ENCODE data around the gene YIPF4. TPM values are rescaled to one million over a fixed set of nuclear protein-coding genes. Genes with fewer than 3 reads are reported as not detected.
"Not testable (repeated sequence)": the region's sequence is repeated elsewhere in the genome, so short reads cannot be mapped to it uniquely, and the experiment has no call there.

The YIPF4 gene
- total and polyA plus RNA-seq, 4 donors: 14.9 to 57.9 (median 29.3) TPM

GRCh38 chr2:32272279-32272678 is 5.4 kb upstream of the YIPF4 start:
- Histone ChIP-seq H3K27ac (ENCODE audit: low read depth in 1 of 2, low read length in 2 of 2) (no peak overlapping the region), H3K27me3 (ENCODE audit: control insufficient read depth in 1 of 2, insufficient read depth in 2 of 2, low read length in 1 of 2) (no peaks in the 10 kb centered on the region), H3K9me3 (ENCODE audit: control insufficient read depth, low read length) (no peaks in the 10 kb centered on the region), H3K4me3 (ENCODE audit: low read length in 2 of 2) (no peak overlapping the region), H3K4me1 (ENCODE audit: control insufficient read depth in 1 of 2, insufficient read depth in 2 of 2, low read length in 2 of 2) (no peaks in the 10 kb centered on the region), H3K36me3 (ENCODE audit: control insufficient read depth in 1 of 2, insufficient read depth in 2 of 2, low read length in 1 of 2) (no peaks in the 10 kb centered on the region)
- intact Hi-C loops (cut with DNase I): no loop called here
- ATAC-seq (ENCODE audit: low FRiP score) (no peak), DNase-seq (no peak)
- 42 to 52% methylated on average over 3 of the region's 3 CpGs for WGBS, 2 donors

DNA sequence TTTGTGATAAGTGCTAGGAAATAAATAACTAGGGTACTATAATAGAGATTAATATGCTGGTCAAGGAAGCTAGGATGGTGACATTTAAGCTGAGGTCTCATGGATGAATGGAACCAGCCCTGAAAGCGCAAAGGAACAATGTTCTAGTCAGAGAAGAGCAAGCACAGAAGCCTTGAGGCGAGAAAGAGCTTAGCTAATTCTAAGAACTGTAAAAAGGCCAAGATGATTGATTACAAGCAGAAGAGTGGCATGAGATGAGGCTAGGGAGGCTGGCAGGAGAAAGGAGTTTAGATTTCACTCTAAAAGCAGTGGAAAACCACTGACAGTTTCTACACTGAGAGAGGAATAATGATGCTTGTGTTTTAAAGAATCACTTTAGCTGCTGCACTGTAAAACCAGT is 3.4 kb upstream of the YIPF4 start:
- no peaks in the 10 kb centered on the region for H3K4me1 ChIP-seq (ENCODE audit: control insufficient read depth in 1 of 2, insufficient read depth in 2 of 2, low read length in 2 of 2)
- no peak overlapping the region for H3K27ac ChIP-seq (ENCODE audit: low read depth in 1 of 2, low read length in 2 of 2)
- intact Hi-C loops (cut with DNase I): no loop called here
- H3K4me3 ChIP-seq (ENCODE audit: low read length in 2 of 2): no peak overlapping the region
- WGBS, 2 donors: 69 to 85% methylated on average over 2 of the region's 2 CpGs
- H3K9me3 ChIP-seq (ENCODE audit: control insufficient read depth, low read length): no peaks in the 10 kb centered on the region
- H3K27me3 ChIP-seq (ENCODE audit: control insufficient read depth in 1 of 2, insufficient read depth in 2 of 2, low read length in 1 of 2): no peaks in the 10 kb centered on the region
- DNase-seq (no peak), ATAC-seq (ENCODE audit: low FRiP score) (no peak)
- H3K36me3 ChIP-seq (ENCODE audit: control insufficient read depth in 1 of 2, insufficient read depth in 2 of 2, low read length in 1 of 2): no peaks in the 10 kb centered on the region

DNA sequence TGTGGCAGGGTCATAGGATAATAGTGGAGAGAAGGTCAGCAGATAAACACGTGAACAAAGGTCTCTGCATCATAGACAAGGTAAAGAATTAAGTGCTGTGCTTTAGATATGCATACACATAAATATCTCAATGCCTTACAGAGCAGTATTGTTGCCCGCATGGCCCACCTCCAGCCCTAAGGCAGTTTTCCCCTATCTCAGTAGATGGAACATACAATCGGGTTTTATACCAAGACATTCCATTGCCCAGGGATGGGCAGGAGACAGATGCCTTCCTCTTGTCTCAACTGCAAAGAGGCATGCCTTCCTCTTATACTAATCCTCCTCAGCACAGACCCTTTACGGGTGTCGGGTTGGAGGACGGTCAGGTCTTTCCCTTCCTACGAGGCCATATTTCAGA is 1.9 kb upstream of the YIPF4 start:
- DNase-seq; H3K27ac ChIP-seq (ENCODE audit: low read depth in 1 of 2, low read length in 2 of 2); H3K4me3 ChIP-seq (ENCODE audit: low read length in 2 of 2); H3K36me3 ChIP-seq (ENCODE audit: control insufficient read depth in 1 of 2, insufficient read depth in 2 of 2, low read length in 1 of 2); ATAC-seq (ENCODE audit: low FRiP score); H3K27me3 ChIP-seq (ENCODE audit: control insufficient read depth in 1 of 2, insufficient read depth in 2 of 2, low read length in 1 of 2); H3K9me3 ChIP-seq (ENCODE audit: control insufficient read depth, low read length); H3K4me1 ChIP-seq (ENCODE audit: control insufficient read depth in 1 of 2, insufficient read depth in 2 of 2, low read length in 2 of 2): not testable (repeated sequence)
- 85 to 87% methylated on average over 7 of the region's 7 CpGs for WGBS, 2 donors
- intact Hi-C loops (cut with DNase I): loop anchor here in 1 of 2 donors (2.0 kb wide), 1 partner anchor 111 kb away; the partner anchor contains the start of gene SLC30A6

DNA sequence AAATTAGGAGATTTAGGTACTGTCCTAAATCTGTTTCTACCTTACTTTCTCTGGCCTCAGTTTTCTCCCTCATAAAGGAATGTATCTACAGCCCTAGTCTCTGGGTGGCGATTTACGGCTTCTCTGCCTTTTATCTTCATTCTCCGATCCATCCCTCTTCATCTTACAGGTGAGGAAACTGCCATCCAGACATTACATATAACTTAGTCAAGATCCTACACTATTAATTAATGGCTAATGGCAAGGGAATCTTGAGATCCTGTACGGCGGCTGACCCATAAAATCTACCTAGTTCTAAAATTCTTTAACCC is 386 bp upstream of the YIPF4 start:
- no peaks in the 10 kb centered on the region for H3K36me3 ChIP-seq (ENCODE audit: control insufficient read depth in 1 of 2, insufficient read depth in 2 of 2, low read length in 1 of 2)
- peak overlapping the region in 1 of 2 donors; percentile 12 for H3K27ac ChIP-seq (ENCODE audit: low read depth in 1 of 2, low read length in 2 of 2)
- intact Hi-C loops (cut with DNase I): loop anchor here in 1 of 2 donors (2.0 kb wide), 1 partner anchor 113 kb away; the partner anchor contains the start of gene SLC30A6
- no peaks in the 10 kb centered on the region for H3K9me3 ChIP-seq (ENCODE audit: control insufficient read depth, low read length)
- peaks cover 0 to 1% of the 10 kb centered on the region in 2 donors for H3K4me1 ChIP-seq (ENCODE audit: control insufficient read depth in 1 of 2, insufficient read depth in 2 of 2, low read length in 2 of 2)
- DNase-seq: no peak
- 63 to 65% methylated on average over 5 of the region's 5 CpGs for WGBS, 2 donors
- no peak for ATAC-seq (ENCODE audit: low FRiP score)
- no peaks in the 10 kb centered on the region for H3K27me3 ChIP-seq (ENCODE audit: control insufficient read depth in 1 of 2, insufficient read depth in 2 of 2, low read length in 1 of 2)
- H3K4me3 ChIP-seq (ENCODE audit: low read length in 2 of 2): peak overlapping the region; percentile 53 to 100

- ATAC-seq (ENCODE audit: low FRiP score) (no peak), DNase-seq (no peak)
- peaks cover 0 to 1% of the 10 kb centered on the region in 2 donors for H3K4me1 ChIP-seq (ENCODE audit: control insufficient read depth in 1 of 2, insufficient read depth in 2 of 2, low read length in 2 of 2)
- intact Hi-C loops (cut with DNase I): loop anchor here in 1 of 2 donors (2.0 kb wide), 1 partner anchor 78 kb away; the partner anchor contains the start of gene BIRC6
- H3K4me3 ChIP-seq (ENCODE audit: low read length in 2 of 2): peak overlapping the region; percentile 65 to 100
- 15% methylated on average over 6 of the region's 6 CpGs for WGBS, 2 donors
- H3K27me3 ChIP-seq (ENCODE audit: control insufficient read depth in 1 of 2, insufficient read depth in 2 of 2, low read length in 1 of 2): no peaks in the 10 kb centered on the region
- H3K36me3 ChIP-seq (ENCODE audit: control insufficient read depth in 1 of 2, insufficient read depth in 2 of 2, low read length in 1 of 2): no peaks in the 10 kb centered on the region
- no peak overlapping the region for H3K27ac ChIP-seq (ENCODE audit: low read depth in 1 of 2, low read length in 2 of 2)
- no peaks in the 10 kb centered on the region for H3K9me3 ChIP-seq (ENCODE audit: control insufficient read depth, low read length)
Observed at GRCh38 chr2:32278478-32278853, 762 bp downstream of the YIPF4 start.

- no peak for DNase-seq
- H3K4me1 ChIP-seq (ENCODE audit: control insufficient read depth in 1 of 2, insufficient read depth in 2 of 2, low read length in 2 of 2): peaks cover 1 to 11% of the 10 kb centered on the region in 2 donors
- H3K9me3 ChIP-seq (ENCODE audit: control insufficient read depth, low read length): no peaks in the 10 kb centered on the region
- H3K4me3 ChIP-seq (ENCODE audit: low read length in 2 of 2): no peak overlapping the region
- ATAC-seq (ENCODE audit: low FRiP score): no peak
- H3K27ac ChIP-seq (ENCODE audit: low read depth in 1 of 2, low read length in 2 of 2): no peak overlapping the region
- no peaks in the 10 kb centered on the region for H3K27me3 ChIP-seq (ENCODE audit: control insufficient read depth in 1 of 2, insufficient read depth in 2 of 2, low read length in 1 of 2)
- no peaks in the 10 kb centered on the region for H3K36me3 ChIP-seq (ENCODE audit: control insufficient read depth in 1 of 2, insufficient read depth in 2 of 2, low read length in 1 of 2)
- WGBS, 2 donors: 84 to 88% methylated on average over 2 of the region's 2 CpGs
- intact Hi-C loops (cut with DNase I): no loop called here
Observed at GRCh38 chr2:32284321-32284720, 6.6 kb downstream of the YIPF4 start.

DNA sequence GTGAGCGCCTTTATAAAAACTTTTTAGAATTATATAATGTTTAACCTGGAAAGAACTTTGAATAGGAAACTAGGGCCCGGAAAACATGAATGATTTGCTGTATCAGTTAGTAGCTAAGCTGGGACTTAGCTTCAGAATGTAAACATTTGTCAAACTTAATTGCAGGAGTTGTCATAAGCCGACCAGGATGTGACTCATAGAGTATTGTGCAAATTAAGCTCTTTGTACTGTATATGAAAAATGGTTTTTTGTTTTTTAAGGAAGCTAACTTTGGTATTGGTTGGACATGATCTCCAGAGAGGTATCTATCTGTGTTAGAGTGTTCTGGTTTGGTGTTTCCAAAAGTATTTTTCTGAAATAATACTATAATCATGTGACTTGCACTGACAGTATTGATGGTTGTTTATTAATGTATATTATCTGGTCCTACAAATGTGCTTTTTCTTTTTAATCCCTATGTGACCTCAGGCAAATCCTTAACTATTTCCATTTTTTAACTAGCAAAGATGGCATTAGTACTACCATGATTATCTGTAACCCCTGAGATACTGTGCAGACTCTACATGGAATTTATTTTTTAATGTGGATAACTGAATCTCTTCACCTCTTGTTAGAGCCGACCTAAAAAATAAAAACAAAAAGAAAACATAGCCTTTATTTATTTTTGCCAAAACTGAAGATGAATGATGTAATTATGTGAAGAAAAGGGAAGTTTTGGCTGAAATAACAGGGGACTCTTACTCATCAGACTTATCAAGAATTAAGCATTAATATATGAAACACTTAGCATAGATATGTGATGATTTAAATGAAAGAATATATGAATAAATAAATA is 11.7 kb downstream of the YIPF4 start:
- Histone ChIP-seq H3K27me3 (ENCODE audit: control insufficient read depth in 1 of 2, insufficient read depth in 2 of 2, low read length in 1 of 2) (no peaks in the 10 kb centered on the region), H3K36me3 (ENCODE audit: control insufficient read depth in 1 of 2, insufficient read depth in 2 of 2, low read length in 1 of 2) (no peaks in the 10 kb centered on the region), H3K4me3 (ENCODE audit: low read length in 2 of 2) (no peak overlapping the region), H3K27ac (ENCODE audit: low read depth in 1 of 2, low read length in 2 of 2) (no peak overlapping the region), H3K4me1 (ENCODE audit: control insufficient read depth in 1 of 2, insufficient read depth in 2 of 2, low read length in 2 of 2) (peaks cover 0 to 10% of the 10 kb centered on the region in 2 donors), H3K9me3 (ENCODE audit: control insufficient read depth, low read length) (no peaks in the 10 kb centered on the region)
- 39 to 45% methylated on average over 4 of the region's 4 CpGs for WGBS, 2 donors
- DNase-seq (no peak), ATAC-seq (ENCODE audit: low FRiP score) (peak; percentile 38)
- intact Hi-C loops (cut with DNase I): no loop called here

DNA sequence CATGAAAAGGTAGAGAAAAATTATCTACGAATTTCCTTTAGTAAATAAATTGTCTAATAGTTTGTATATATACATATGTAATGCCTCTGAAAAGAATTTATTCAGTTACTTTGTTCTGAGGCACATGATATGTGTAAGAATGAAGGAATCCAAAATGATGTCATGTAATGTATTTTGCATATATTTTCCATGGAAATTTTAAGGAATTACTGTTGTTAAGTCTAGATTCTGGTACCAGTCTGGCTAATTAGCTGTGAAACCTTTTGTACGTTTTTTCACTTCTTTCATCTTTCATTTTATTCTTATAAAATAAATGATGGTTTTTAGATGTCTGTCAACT is 12.3 kb downstream of the YIPF4 start:
- peaks cover 0 to 4% of the 10 kb centered on the region in 2 donors for H3K4me1 ChIP-seq (ENCODE audit: control insufficient read depth in 1 of 2, insufficient read depth in 2 of 2, low read length in 2 of 2)
- H3K27ac ChIP-seq (ENCODE audit: low read depth in 1 of 2, low read length in 2 of 2): no peak overlapping the region
- ATAC-seq (ENCODE audit: low FRiP score) (no peak), DNase-seq (no peak)
- H3K36me3 ChIP-seq (ENCODE audit: control insufficient read depth in 1 of 2, insufficient read depth in 2 of 2, low read length in 1 of 2): no peaks in the 10 kb centered on the region
- no peaks in the 10 kb centered on the region for H3K9me3 ChIP-seq (ENCODE audit: control insufficient read depth, low read length)
- WGBS, 2 donors: 66 to 69% methylated on average over 2 of the region's 2 CpGs
- intact Hi-C loops (cut with DNase I): no loop called here
- H3K27me3 ChIP-seq (ENCODE audit: control insufficient read depth in 1 of 2, insufficient read depth in 2 of 2, low read length in 1 of 2): no peaks in the 10 kb centered on the region
- H3K4me3 ChIP-seq (ENCODE audit: low read length in 2 of 2): no peak overlapping the region

GRCh38 chr2:32291746-32292145 is 14.0 kb downstream of the YIPF4 start:
- Histone ChIP-seq H3K27ac (ENCODE audit: low read depth in 1 of 2, low read length in 2 of 2) (no peak overlapping the region), H3K9me3 (ENCODE audit: control insufficient read depth, low read length) (no peaks in the 10 kb centered on the region), H3K27me3 (ENCODE audit: control insufficient read depth in 1 of 2, insufficient read depth in 2 of 2, low read length in 1 of 2) (no peaks in the 10 kb centered on the region), H3K4me1 (ENCODE audit: control insufficient read depth in 1 of 2, insufficient read depth in 2 of 2, low read length in 2 of 2) (peaks cover 0 to 4% of the 10 kb centered on the region in 2 donors), H3K4me3 (ENCODE audit: low read length in 2 of 2) (no peak overlapping the region), H3K36me3 (ENCODE audit: control insufficient read depth in 1 of 2, insufficient read depth in 2 of 2, low read length in 1 of 2) (no peaks in the 10 kb centered on the region)
- intact Hi-C loops (cut with DNase I): no loop called here
- ATAC-seq (ENCODE audit: low FRiP score) (no peak), DNase-seq (no peak)
- WGBS, 2 donors: 22 to 26% methylated on average over 2 of the region's 2 CpGs
